UCSD-AML1 (cell line): ENCODE data around the gene TGFB1I1.

ENCODE experiments used
- DNase-seq: peaks from one replicate; lab custom pipeline; 2025; ENCODE audit not compliant: unreplicated experiment; lab: John Stamatoyannopoulos, UW

Gene TGFB1I1

DNA sequence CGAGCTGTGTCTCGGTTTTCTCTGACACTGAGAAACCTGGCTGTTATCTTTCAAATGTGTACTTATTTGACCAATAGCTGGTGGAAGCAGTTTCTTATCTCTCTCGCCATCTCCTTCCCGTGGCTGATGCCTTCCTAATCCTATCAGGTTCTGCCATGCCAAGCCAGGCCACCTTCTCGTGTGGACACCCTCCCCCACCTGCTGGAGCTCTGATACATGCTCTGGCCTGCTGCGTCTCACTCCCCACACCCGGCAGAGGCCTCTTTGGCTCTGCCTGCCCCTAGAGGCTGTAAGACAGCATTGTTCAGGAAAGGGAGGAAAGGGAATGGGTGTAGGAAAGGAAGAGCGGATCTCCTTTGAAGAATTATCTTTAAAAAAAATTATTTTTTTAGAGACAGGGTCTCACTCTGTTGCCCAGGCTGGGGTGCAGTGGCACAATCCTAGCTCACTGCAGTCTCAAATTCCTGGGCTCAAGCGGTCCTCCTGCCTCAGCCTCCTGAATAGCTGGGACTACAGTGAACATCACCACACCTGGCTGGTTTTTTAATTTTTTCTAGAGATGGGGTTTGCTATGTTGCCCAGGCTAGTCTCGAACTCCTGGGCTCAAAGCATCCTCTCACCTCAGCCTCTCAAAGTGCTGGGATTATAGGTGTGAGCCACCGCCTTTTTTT is 20.1 kb upstream of the TGFB1I1 start:
- DNase-seq = peak; percentile 60

DNA sequence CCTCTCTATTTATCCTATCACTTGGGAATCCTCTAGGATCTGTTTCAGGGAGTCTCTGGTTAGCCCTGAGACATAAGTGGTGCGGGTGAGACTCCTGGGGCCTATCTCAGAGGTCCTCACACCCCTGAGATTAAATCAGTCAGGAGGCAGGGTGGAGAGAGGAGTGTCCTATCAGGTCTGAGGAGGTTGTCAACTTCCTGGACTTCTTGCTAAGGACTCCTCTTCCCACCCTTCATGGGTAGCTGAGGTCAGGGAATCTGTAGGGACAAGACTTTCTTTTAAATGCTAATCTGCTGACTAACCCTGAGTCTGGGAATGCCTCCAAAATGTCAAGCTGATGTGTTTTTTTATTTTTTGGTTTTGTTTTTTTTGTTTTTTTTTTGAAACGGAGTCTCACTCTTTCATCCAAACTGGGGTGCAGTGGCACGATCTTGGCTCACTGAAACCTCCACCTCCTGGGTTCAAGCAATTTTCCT is 19.3 kb upstream of the TGFB1I1 start:
- DNase-seq = no peak

DNA sequence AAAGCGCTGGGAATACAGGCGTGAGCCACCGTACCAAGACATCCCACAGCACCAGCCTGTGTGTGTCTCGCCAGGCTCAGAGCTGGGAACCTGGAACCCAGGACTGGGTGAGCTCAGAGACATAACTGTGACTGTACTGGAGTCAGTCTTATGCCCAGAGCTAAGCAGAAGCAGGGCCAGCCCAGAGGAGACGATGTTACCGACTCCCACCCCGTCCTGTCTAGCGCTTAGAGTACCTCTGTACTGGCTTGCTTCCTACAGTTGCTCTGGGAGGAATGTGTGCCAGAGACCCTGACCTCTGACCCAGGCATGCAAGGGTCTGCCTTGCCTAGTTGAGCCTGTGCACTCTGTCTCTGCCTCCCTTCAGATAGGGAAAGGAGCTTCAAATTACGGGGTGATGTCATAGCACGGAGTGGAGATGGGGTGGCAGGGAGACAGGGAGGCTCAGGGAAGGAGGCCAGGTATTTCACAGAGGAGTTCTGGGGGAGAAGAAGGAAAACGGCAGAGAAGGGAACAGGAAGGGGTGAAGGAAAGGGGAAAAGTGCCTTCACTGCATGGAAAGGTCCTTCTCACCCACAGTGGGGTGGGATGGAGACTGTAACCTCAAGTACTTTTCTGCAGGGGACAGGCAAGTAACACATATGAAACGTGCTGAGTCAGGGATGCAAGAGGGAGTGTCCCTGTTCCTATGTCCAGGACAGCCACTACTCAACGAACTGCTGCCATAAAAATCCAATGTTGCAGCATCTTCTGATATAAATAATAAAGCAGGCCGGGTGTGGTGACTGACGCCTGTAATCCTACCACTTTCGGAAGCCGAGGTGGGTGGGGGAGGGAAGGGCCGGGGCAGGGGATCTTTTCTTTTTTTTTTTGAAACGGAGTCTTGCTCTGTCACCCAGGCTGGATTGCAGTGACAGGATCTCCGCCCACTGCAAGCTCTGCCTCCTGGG is 18.4 kb upstream of the TGFB1I1 start:
- no peak for DNase-seq

DNA sequence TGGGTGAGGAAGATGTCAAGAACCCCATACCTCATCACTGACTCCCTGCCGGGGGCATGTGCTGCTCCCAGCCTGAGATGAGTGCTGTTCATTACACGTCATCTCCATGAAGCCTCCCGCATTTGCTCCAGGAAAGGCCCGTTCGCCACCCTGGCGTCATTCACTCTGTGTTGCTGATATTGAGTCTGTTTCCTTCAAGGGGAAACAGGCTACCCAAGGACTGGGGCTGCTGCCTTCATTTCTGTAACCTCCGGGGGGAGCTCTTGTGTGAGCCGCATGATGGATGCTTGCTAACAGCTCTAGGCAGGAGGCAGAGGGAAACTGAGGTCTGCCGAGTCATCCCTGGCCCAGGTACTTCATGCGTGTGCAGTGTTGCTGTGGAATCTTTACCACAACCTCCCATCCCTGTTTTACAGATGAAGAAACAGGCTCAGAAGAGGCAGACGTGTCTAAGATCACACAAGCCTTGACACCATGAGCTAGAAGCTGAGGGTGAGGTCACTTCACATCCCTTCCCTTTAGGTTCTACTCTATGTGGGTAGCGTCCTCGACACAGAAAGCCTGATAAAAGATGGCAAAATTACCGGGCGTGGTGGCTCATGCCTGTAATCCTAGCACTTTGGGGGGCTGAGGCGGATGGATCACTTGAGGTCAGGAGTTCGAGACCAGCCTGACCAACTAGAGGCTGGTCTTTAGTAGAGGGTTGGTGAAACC is 16.2 kb upstream of the TGFB1I1 start:
- DNase-seq = peak; percentile 47

DNA sequence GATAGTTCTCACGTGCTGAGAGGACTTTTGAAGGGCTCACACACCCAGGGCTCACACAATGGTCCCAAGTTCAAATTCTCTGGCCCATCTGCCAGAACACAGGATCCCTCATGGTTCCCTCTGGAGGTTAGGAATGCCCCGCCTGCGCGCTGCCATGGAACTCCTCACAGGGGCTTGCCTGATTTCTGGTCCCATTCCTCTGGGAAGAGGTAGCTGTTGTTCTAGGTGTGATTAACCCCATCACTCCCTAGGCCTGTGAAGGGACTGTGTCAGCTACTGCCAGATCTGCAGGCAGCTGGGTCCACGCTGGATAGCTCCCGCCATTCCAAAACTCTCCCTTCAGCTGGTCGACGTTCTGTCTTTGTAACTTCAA is 15.0 kb upstream of the TGFB1I1 start:
- DNase-seq = no peak

- peak; percentile 80 for DNase-seq
Observed at GRCh38 chr16:31458073-31458843, 13.7 kb upstream of the TGFB1I1 start.

GRCh38 chr16:31458844-31459686 is 12.9 kb upstream of the TGFB1I1 start, which contains the start of gene ARMC5:
TSS of gene ARMC5 (plus strand) at chr16:31459501. CDS start at chr16:31459525, 24 bp downstream.
- peak; percentile 96 for DNase-seq

GRCh38 chr16:31459687-31460581 is 12.0 kb upstream of the TGFB1I1 start:
- DNase-seq = peak; percentile 100

DNA sequence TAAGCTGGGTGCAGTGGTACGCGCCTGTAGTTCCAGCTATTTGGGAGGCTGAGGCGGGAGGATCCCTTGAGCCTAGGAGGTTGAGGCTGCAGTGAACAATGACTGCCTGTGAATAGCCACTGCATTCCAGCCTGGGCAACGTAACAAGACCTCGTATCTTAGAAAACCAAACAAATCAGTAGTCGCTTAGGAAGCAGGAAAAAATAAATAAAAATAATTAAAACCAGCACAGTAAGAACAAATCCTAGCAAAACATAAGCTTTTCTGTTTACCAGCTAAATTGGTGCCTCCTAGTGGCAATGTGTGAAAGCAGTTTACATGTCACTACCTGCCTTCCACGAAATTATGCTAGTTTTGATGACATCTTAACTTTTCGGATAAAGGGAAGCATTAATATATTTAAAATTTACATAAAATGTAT is 11.4 kb upstream of the TGFB1I1 start:
- no peak for DNase-seq

- DNase-seq = no peak
Observed at GRCh38 chr16:31461201-31461920, 10.6 kb upstream of the TGFB1I1 start.

DNA sequence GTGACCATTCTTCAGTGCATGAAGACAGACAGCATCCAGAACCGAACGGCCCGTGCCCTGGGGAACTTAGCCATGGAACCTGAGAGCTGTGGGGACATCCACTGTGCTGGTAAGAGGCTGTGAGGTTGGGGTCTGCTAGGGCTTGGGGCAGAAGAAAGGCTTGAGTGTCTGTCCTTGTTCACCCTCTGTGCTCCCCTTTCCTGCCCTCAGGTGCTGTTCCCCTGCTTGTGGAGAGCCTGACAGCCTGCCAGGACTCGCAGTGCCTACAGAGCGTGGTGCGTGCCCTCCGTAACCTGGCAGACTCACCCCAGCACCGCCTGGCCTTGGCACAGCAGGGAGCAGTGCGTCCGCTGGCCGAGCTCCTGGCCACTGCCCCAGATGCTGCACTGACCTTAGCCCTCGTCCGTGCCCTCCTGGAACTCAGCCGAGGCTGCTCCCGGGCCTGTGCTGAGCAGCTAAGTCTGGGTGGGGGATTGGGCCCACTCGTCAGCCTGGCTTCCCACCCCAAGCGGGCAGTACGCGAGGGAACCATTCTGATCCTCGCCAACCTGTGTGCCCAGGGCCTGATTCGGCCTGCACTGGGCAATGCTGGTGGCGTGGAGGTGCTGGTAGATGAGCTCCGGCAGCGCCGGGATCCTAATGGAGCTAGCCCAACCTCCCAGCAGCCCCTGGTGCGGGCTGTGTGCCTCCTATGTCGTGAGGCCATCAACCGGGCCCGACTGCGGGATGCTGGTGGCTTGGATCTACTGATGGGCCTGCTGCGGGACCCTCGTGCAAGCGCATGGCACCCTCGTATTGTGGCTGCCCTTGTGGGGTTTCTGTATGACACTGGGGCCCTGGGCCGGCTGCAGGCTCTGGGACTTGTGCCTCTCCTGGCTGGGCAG is 9.8 kb upstream of the TGFB1I1 start:
- no peak for DNase-seq

DNA sequence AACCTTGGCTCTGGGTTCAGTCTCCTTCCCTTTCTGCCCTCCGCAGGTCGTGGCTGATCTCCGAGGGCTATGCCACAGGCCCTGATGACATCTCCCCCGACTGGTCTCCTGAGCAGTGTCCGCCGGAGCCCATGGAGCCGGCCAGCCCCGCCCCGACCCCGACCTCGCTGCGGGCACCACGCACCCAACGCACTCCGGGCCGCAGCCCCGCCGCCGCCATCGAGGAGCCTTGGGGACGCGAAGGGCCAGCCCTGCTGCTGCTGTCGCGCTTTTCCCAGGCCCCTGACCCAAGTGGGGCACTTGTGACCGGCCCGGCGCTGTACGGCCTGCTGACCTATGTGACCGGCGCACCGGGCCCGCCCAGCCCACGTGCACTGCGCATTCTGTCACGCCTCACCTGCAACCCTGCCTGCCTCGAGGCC is 7.6 kb upstream of the TGFB1I1 start:
- no peak for DNase-seq

GRCh38 chr16:31464781-31465260 is 7.1 kb upstream of the TGFB1I1 start:
- DNase-seq = no peak

DNA sequence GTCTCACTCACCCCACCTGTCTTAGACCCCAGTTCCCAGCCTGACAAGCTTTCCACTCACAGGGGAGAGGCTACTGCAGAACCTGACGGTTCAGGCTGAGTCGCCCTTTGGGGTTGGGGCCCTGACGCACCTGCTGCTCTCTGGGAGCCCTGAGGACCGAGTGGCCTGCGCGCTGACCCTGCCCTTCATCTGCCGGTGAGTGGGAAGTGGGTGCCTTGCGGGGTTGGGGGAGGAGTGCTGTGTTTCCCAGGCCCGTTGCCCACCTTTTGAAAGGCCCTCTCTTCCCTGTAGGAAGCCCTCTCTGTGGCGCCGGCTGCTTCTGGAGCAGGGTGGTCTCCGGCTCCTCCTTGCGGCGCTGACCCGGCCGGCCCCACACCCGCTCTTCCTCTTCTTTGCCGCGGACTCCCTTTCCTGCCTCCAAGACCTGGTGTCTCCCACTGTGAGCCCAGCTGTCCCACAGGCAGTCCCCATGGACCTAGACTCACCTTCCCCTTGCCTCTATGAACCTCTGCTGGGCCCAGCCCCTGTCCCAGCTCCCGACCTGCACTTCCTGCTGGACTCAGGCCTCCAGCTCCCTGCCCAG is 6.1 kb upstream of the TGFB1I1 start:
- DNase-seq = no peak

DNA sequence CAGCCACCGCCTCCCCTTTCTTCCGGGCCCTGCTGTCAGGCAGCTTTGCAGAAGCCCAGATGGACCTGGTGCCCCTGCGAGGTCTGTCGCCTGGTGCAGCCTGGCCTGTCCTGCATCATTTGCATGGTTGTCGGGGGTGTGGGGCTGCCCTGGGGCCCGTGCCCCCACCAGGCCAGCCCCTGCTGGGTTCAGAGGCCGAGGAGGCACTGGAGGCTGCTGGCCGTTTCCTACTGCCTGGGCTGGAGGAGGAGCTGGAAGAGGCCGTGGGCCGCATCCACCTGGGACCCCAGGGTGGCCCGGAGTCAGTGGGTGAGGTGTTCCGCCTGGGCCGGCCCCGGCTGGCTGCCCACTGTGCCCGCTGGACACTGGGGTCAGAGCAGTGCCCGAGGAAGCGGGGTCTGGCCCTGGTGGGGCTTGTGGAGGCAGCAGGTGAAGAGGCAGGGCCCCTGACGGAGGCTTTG is 5.5 kb upstream of the TGFB1I1 start:
- DNase-seq = no peak

GRCh38 chr16:31467151-31467773 is 4.7 kb upstream of the TGFB1I1 start:
- DNase-seq = peak; percentile 76
